ENCODE measurements around the gene CFP.

CFP gene

DNA sequence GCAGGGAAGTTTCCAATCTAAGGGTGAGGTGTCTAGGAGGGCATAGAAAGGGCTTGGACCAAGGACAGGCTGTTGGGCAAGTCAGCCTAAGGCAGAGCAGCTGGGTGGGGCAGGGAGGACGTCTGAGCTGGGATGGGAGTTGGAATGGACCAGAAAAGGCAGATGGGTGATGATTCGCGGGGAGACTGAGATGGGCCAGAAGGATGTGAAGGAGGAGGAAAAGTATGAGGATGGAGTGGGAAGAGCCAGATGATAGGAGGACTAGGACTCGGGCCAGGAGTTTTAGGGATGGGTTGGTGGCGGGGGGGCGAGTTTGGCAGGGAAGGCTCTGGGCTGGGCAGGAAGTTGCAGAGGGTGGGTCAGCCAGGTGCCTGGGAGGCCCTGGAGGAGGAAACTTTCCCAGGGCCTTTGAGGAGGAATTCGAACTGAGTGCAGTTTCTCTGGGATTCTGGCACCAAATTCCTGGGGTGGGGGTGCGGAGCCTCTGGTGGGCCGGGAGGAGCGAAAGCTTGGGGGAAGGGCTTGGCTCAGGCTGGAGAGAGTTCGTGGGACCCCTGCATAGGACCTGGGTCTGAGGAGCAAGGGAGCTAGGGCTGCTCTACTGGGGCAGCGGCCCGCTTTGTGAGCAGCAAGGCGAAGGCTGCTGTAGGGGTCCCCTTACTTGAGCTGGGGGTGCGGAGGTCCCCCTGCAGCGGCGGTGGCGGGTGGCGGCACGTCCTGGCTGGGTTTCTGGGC is 56.2 kb downstream of the CFP start:
- no peak for DNase-seq

Data from T-helper 1 cell (primary cell).